ENCODE results near the gene APBB1IP. TPM values are rescaled to one million over a fixed set of nuclear protein-coding genes. Genes with fewer than 3 reads are reported as not detected.

APBB1IP gene
- total and polyA plus RNA-seq, 9 of the 15 experiments (the other 6 are each of a cell fraction or from before 2014, with no cell fraction given) = 0.03 to 0.11 (median 0.06) TPM; not detected in 4

DNA sequence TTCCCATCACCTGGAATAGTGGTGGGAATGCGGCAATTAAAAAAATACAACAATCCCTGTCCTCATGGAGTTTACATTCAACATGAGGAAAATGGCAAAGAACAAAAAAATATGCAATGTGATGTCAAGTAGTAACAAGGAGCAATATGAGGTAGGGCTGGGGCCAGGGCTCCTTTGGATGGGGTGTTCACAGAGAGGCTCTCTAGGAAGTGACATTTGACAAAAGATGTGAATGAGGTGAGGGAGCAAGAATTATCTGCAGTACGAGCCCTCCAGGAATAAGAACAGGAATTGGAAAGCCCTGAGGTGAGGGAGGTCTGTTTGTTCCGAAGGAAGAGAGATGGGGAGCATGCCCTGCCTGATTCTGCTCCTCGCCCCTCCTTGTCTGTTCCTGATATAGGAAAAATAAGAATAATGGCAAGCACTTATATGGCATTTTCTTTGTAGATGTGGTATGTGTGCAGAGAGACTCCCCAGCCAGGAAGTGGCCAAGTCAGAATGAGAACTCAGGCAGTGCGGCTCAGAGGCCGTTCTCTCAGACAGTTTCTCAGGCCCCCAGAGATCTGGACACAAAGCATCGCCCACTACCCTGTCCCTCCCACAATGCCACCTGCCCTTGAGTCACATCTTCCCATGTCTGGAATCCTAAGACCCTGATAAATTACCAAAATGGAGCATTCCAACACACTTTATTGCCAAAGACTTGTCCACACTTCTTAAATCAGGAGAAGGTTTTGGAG, 105.6 kb downstream of the APBB1IP start:
- Histone ChIP-seq H3K9ac (ENCODE audit: insufficient read depth in 1 of 2, low read depth in 2 of 2, low read length in 2 of 2) (no peak overlapping the region), H3K36me3 (ENCODE audit: control insufficient read depth, insufficient read depth, low read length) (no peaks in the 10 kb centered on the region), H3K4me2 (ENCODE audit: insufficient read depth, low read length) (no peak overlapping the region), H3K4me3 (no peak overlapping the region), H3K27me3 (ENCODE audit: control insufficient read depth in 2 of 2, insufficient read depth in 2 of 2, low read length in 2 of 2) (peaks cover 3 to 14% of the 10 kb centered on the region in 2 experiments; a peak in 1 of 5 replicates), H4K20me1 (replicated peaks; ENCODE audit: control insufficient read depth, insufficient read depth, low read length) (no peaks in the 10 kb centered on the region), H3K9me1 (ENCODE audit: control insufficient read depth, insufficient read depth, low read length) (no peaks in the 10 kb centered on the region), H3K27ac (ENCODE audit: extremely low read depth, low read depth, low read length) (no peak overlapping the region), H3K79me2 (ENCODE audit: control insufficient read depth, insufficient read depth, low read length) (no peaks in the 10 kb centered on the region), H2AFZ (ENCODE audit: low read depth, low read length) (no peak overlapping the region), H3K4me1 (replicated peaks in 1 of 2; ENCODE audit: control insufficient read depth in 2 of 2, insufficient read depth in 2 of 2, low read length in 2 of 2) (no peaks in the 10 kb centered on the region), H3K9me3 (replicated peaks; ENCODE audit: control insufficient read depth, insufficient read depth, low read depth, low read length) (no peaks in the 10 kb centered on the region)
- TF ChIP-seq, protein P1, sequence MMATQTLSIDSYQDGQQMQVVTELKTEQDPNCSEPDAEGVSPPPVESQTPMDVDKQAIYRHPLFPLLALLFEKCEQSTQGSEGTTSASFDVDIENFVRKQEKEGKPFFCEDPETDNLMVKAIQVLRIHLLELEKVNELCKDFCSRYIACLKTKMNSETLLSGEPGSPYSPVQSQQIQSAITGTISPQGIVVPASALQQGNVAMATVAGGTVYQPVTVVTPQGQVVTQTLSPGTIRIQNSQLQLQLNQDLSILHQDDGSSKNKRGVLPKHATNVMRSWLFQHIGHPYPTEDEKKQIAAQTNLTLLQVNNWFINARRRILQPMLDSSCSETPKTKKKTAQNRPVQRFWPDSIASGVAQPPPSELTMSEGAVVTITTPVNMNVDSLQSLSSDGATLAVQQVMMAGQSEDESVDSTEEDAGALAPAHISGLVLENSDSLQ (IDR thresholded peaks at IDR 0.05) = no peak
- TF ChIP-seq ARID3A (IDR thresholded peaks at IDR 0.05; ENCODE audit: borderline replicate concordance, low read depth, low read length) (no peak), ESRRA (IDR thresholded peaks at IDR 0.05; ENCODE audit: borderline replicate concordance, low read depth) (no peak), RBM39 (optimal IDR thresholded peaks at IDR 0.05; ENCODE audit: low read depth, low read length) (no peak), ZNF121 (CRISPR knock-in tag; conservative IDR thresholded peaks at IDR 0.05) (no peak), ZFP1 (CRISPR knock-in tag; IDR thresholded peaks at IDR 0.05) (no peak), ZNF133 (CRISPR knock-in tag; IDR thresholded peaks at IDR 0.05) (no peak)
- TF ChIP-seq, protein P2, sequence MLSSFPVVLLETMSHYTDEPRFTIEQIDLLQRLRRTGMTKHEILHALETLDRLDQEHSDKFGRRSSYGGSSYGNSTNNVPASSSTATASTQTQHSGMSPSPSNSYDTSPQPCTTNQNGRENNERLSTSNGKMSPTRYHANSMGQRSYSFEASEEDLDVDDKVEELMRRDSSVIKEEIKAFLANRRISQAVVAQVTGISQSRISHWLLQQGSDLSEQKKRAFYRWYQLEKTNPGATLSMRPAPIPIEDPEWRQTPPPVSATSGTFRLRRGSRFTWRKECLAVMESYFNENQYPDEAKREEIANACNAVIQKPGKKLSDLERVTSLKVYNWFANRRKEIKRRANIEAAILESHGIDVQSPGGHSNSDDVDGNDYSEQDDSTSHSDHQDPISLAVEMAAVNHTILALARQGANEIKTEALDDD (IDR thresholded peaks at IDR 0.05) = no peak
- POLR2A ChIA-PET = no interaction called here
- BruUV-seq (replicated peaks) = no TSS peak
- WGBS (ENCODE audit: insufficient coverage, low coverage, missing lambda C conversion rate) = 0% methylated on average over 7 of the region's 7 CpGs
- ATAC-seq (no peak), DNase-seq (ENCODE audit: extremely low read depth in 1 of 4, low spot score in 3 of 4) (no peak), FAIRE-seq (no peak)
- in situ Hi-C loops (cut with MboI) = no loop called here
- CTCF ChIA-PET (ENCODE audit: low intra/inter-chr PET ratio) = no interaction called here
- intact Hi-C loops (cut with micrococcal nuclease) = no loop called here

All from K562 (cell line).